Loucy (cell line): ENCODE results near the gene MRPL19.

Source experiments
- H2AFZ ChIP-seq: fragments of 200-600 bp; sonication (generic); 2 replicates; pipeline ENCODE4 v1.6.0; 2016; ENCODE audit warnings: antibody characterized with exemption, mild to moderate bottlenecking, low read length, moderate library complexity
- H3F3A ChIP-seq: fragments of 200-600 bp; 2 replicates; pipeline ENCODE4 v1.6.0; 2016; ENCODE audit warnings: antibody characterized with exemption, low read depth, mild to moderate bottlenecking
- H3K27me3 ChIP-seq: fragments of 200-600 bp; sonication (generic); 2 replicates; pipeline ENCODE4 v1.6.1; 2014; ENCODE audit warnings: low read length, mild to moderate bottlenecking; ENCODE audit not compliant: insufficient read depth, poor library complexity, severe bottlenecking
- H3K36me3 ChIP-seq: fragments of 200-600 bp; sonication (generic); 2 replicates; pipeline ENCODE4 v1.6.1; 2016; ENCODE audit warnings: low read length; ENCODE audit not compliant: insufficient read depth
- H3K4me1 ChIP-seq: fragments of 200-600 bp; sonication (generic); 2 replicates; pipeline ENCODE4 v1.5.1; 2014; ENCODE audit warnings: low read length, mild to moderate bottlenecking; ENCODE audit not compliant: insufficient read depth, poor library complexity, severe bottlenecking
- H3K4me2 ChIP-seq: fragments of 200-600 bp; sonication (generic); 2 replicates; pipeline ENCODE4 v1.6.0; 2014; ENCODE audit warnings: antibody characterized with exemption, low read length, low read depth, mild to moderate bottlenecking; ENCODE audit not compliant: poor library complexity, severe bottlenecking
- H3K4me3 ChIP-seq: fragments of 200-600 bp; sonication (generic); 2 replicates; pipeline ENCODE4 v1.5.1; 2014; ENCODE audit warnings: low read length, mild to moderate bottlenecking, mixed read lengths; ENCODE audit not compliant: poor library complexity, severe bottlenecking
- H3K79me2 ChIP-seq: fragments of 200-600 bp; sonication (generic); 2 replicates; pipeline ENCODE4 v1.6.1; 2014; ENCODE audit warnings: low read length; ENCODE audit not compliant: insufficient read depth
- H3K9ac ChIP-seq: fragments of 200-600 bp; sonication (generic); 2 replicates; pipeline ENCODE4 v1.6.0; 2014; ENCODE audit warnings: mild to moderate bottlenecking, low read depth, low read length, moderate library complexity; ENCODE audit not compliant: poor library complexity, severe bottlenecking
- H3K9me2 ChIP-seq: fragments of 200-600 bp; sonication (generic); replicated peaks from 2 replicates; pipeline ENCODE4 v1.6.1; 2016; ENCODE audit warnings: low read depth, low read length, mixed read lengths
- H3K9me3 ChIP-seq: fragments of 200-600 bp; sonication (generic); 2 replicates; pipeline ENCODE4 v1.6.1; 2014; ENCODE audit warnings: mild to moderate bottlenecking, antibody characterized with exemption, low read length, low read depth; ENCODE audit not compliant: insufficient read depth
- H4K20me1 ChIP-seq: fragments of 200-600 bp; sonication (generic); 2 replicates; pipeline ENCODE4 v1.6.0; 2014; ENCODE audit warnings: antibody characterized with exemption, low read length, mild to moderate bottlenecking; ENCODE audit not compliant: insufficient read depth, poor library complexity, severe bottlenecking
- CTCF ChIP-seq: fragments of 200-600 bp; sonication (generic); conservative IDR thresholded peaks from 2 replicates; pipeline ENCODE4 v1.5.1; 2014; ENCODE audit warnings: mild to moderate bottlenecking, antibody characterized with exemption, low read length
- EZH2phosphoT487 ChIP-seq: fragments of 200-600 bp; IDR thresholded peaks from 2 replicates; pipeline ENCODE4 v1.6.1; 2018; ENCODE audit warnings: antibody characterized with exemption, mild to moderate bottlenecking, moderate library complexity, borderline replicate concordance

MRPL19 gene

GRCh38 chr2:75598589-75599155 is 47.9 kb upstream of the MRPL19 start:
- no peaks in the 10 kb centered on the region for H4K20me1 ChIP-seq
- H3K9ac ChIP-seq = no peak overlapping the region
- H3K9me3 ChIP-seq = no peaks in the 10 kb centered on the region
- no peak overlapping the region for H3K4me3 ChIP-seq
- no peaks in the 10 kb centered on the region for H3K27me3 ChIP-seq
- H3K79me2 ChIP-seq = no peaks in the 10 kb centered on the region
- H3K4me1 ChIP-seq = no peaks in the 10 kb centered on the region
- TF ChIP-seq CTCF (no peak), EZH2phosphoT487 (no peak)
- no peak overlapping the region for H3K4me2 ChIP-seq
- no peaks in the 10 kb centered on the region for H3K9me2 ChIP-seq
- no peaks in the 10 kb centered on the region for H3K36me3 ChIP-seq
- no peak overlapping the region for H2AFZ ChIP-seq
- no peaks in the 10 kb centered on the region for H3F3A ChIP-seq

GRCh38 chr2:75600461-75601011 is 46.0 kb upstream of the MRPL19 start:
- H4K20me1 ChIP-seq = no peaks in the 10 kb centered on the region
- no peak overlapping the region for H3K9ac ChIP-seq
- no peaks in the 10 kb centered on the region for H3F3A ChIP-seq
- no peaks in the 10 kb centered on the region for H3K4me1 ChIP-seq
- no peak overlapping the region for H3K4me2 ChIP-seq
- H3K9me3 ChIP-seq = no peaks in the 10 kb centered on the region
- no peak for TF ChIP-seq EZH2phosphoT487
- no peak for TF ChIP-seq CTCF
- H3K9me2 ChIP-seq = no peaks in the 10 kb centered on the region
- no peaks in the 10 kb centered on the region for H3K27me3 ChIP-seq
- no peak overlapping the region for H2AFZ ChIP-seq
- H3K79me2 ChIP-seq = no peaks in the 10 kb centered on the region
- no peak overlapping the region for H3K4me3 ChIP-seq
- H3K36me3 ChIP-seq = no peaks in the 10 kb centered on the region

- H3K9me3 ChIP-seq = no peaks in the 10 kb centered on the region
- H3K4me2 ChIP-seq = no peak overlapping the region
- H3K4me1 ChIP-seq = no peaks in the 10 kb centered on the region
- no peaks in the 10 kb centered on the region for H3K79me2 ChIP-seq
- H3F3A ChIP-seq = no peaks in the 10 kb centered on the region
- TF ChIP-seq CTCF (no peak), EZH2phosphoT487 (no peak)
- no peak overlapping the region for H3K9ac ChIP-seq
- H3K4me3 ChIP-seq = no peak overlapping the region
- no peaks in the 10 kb centered on the region for H3K27me3 ChIP-seq
- no peaks in the 10 kb centered on the region for H4K20me1 ChIP-seq
- no peaks in the 10 kb centered on the region for H3K9me2 ChIP-seq
- no peak overlapping the region for H2AFZ ChIP-seq
- no peaks in the 10 kb centered on the region for H3K36me3 ChIP-seq
Measured at GRCh38 chr2:75602724-75603342, 43.8 kb upstream of the MRPL19 start.
